DOHH2 (cell line): ENCODE results near the gene WDFY4.

Experiments used
- CTCF ChIP-seq: fragments of 200-600 bp; sonication (generic); IDR thresholded peaks from one replicate; pipeline ENCODE4 v1.5.1; 2014; ENCODE audit warnings: antibody characterized with exemption, mild to moderate bottlenecking, low read depth, low read length; ENCODE audit not compliant: poor library complexity, severe bottlenecking
- EZH2phosphoT487 ChIP-seq: fragments of 200-600 bp; sonication (generic); IDR thresholded peaks from 2 replicates; pipeline ENCODE4 v1.6.1; 2017; ENCODE audit warnings: borderline replicate concordance, mild to moderate bottlenecking, antibody characterized with exemption, low read length, moderate library complexity, mixed read lengths

GRCh38 chr10:48683868-48684267, 805 bp upstream of the WDFY4 start:
- TF ChIP-seq CTCF (no peak), EZH2phosphoT487 (no peak)
